Natural killer cell (primary cell): ENCODE data around the gene GSTM3. TPM values are rescaled to one million over a fixed set of nuclear protein-coding genes. Genes with fewer than 3 reads are reported as not detected.
A peak's percentile ranks its signal among the peaks of the same experiment; 100 is the strongest.
"Not testable (repeated sequence)": the region's sequence is repeated elsewhere in the genome, so short reads cannot be mapped to it uniquely, and the experiment has no call there.

Experiments used
- ATAC-seq, 3 donors: fragments of 150-1000 bp in 2 of 3; fragments of 200-7000 bp in 1 of 3; cut with Tn5 transposase; 1 replicate in 1 of 3; 2 replicates in 2 of 3; pipeline ENCODE4 v1.10.0; 2021; ENCODE audit warnings: mild to moderate bottlenecking in 2 of 3, moderate library complexity in 2 of 3
- DNase-seq, 2 donors: peaks; one replicate each; pipeline versions ENCODE4 v3.0.0 to v3.0.0-alpha.2; 2013 to 2021; ENCODE audit warnings: mixed read lengths in 1 of 2
- H3K27ac ChIP-seq: one replicate; pipeline ENCODE4 v1.5.1; 2013; ENCODE audit warnings: mild to moderate bottlenecking, low read length
- H3K27me3 ChIP-seq: one replicate; pipeline ENCODE4 v1.6.1; 2013; ENCODE audit warnings: low read length; ENCODE audit not compliant: control insufficient read depth, insufficient read depth
- H3K36me3 ChIP-seq: one replicate; pipeline ENCODE4 v1.6.1; 2013; ENCODE audit warnings: low read length; ENCODE audit not compliant: control insufficient read depth, insufficient read depth
- H3K4me1 ChIP-seq: one replicate; pipeline ENCODE4 v1.6.1; 2013; ENCODE audit warnings: low read length; ENCODE audit not compliant: control insufficient read depth, insufficient read depth
- H3K4me3 ChIP-seq: one replicate; pipeline ENCODE4 v1.5.1; 2013; ENCODE audit warnings: low read length
- H3K9me3 ChIP-seq: one replicate; pipeline ENCODE4 v1.6.1; 2013; ENCODE audit warnings: low read length; ENCODE audit not compliant: control insufficient read depth, insufficient read depth
- H3K27ac Mint-ChIP-seq, 2 donors: one replicate each; pipeline ENCODE4 v1.8.0; 2022; ENCODE audit warnings: mild to moderate bottlenecking in 2 of 2, mixed read lengths in 2 of 2, moderate library complexity in 1 of 2
- H3K27me3 Mint-ChIP-seq, 2 donors: one replicate each; pipeline ENCODE4 v1.8.0; 2022; ENCODE audit warnings: low read depth in 2 of 2, mixed read lengths in 2 of 2
- H3K36me3 Mint-ChIP-seq: one replicate; pipeline ENCODE4 v1.8.0; 2022; ENCODE audit warnings: mixed read lengths
- H3K4me1 Mint-ChIP-seq, 2 donors: one replicate each; pipeline ENCODE4 v1.8.0; 2022; ENCODE audit warnings: mixed read lengths in 2 of 2
- H3K4me3 Mint-ChIP-seq: one replicate; pipeline ENCODE4 v1.8.0; 2022; ENCODE audit warnings: mild to moderate bottlenecking, moderate library complexity, mixed read lengths
- H3K9me3 Mint-ChIP-seq, 2 donors: one replicate each; pipeline ENCODE4 v1.8.0; 2022; ENCODE audit warnings: mixed read lengths in 2 of 2
- WGBS: methylation state at CpG from one replicate; pipeline ENCODE4 v1.1.7; 2013; ENCODE audit warnings: missing lambda C conversion rate; ENCODE audit not compliant: insufficient coverage; 5-methylcytosine and 5-hydroxymethylcytosine counted together
- intact Hi-C: fragments of 100-400 bp; cut with micrococcal nuclease; formaldehyde crosslinking; loops from one replicate; pipeline ENCODE4 v1.14.2; 2022
- total RNA-seq, 4 donors: library from RNA; stranded (reverse); fragments of 120-200 nt in 1 of 4; gene quantifications; one replicate each; pipeline versions ENCODE4 v1.2.3 to v1.2.4, GENCODE V29; 2013 to 2022
- TF ChIP-seq, protein P1 (sequence below): fragments of 200-600 bp; IDR thresholded peaks from one replicate; pipeline ENCODE4 v1.8.0; 2022; ENCODE audit warnings: antibody characterized with exemption

Gene GSTM3
- total RNA-seq, 3 donors from 2014 or later (not counting 1 experiment from before 2014, with no cell fraction given) = 1.7 to 3.0 (median 3.0) TPM

DNA sequence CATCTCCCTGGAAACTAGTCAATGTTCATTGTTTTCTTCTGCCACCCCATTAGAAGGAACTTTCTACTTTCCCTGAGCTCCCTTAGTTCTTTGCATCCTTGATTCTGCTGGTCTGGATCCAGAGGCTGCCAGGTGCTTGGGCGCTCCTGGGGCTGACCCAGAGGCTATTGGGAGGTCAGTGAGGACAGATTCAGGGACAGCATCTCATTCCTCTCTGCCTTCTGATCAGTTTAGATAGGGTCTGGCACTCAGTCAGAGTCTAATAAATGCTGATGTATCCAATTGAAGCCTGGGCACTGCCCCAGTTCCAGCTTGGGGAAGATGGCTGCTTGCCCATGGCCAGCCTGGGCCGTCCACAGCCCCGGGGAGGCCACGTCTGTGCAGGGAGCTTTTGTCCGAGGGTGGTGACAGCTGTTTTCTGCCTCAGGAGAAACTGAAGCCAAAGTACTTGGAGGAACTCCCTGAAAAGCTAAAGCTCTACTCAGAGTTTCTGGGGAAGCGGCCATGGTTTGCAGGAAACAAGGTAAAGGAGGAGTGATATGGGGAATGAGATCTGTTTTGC is 50.9 kb downstream of the GSTM3 start:
- Mint-ChIP-seq H3K4me3 (no peak overlapping the region), H3K9me3 (peaks cover 0 to 2% of the 10 kb centered on the region in 2 donors), H3K27me3 (no peaks in the 10 kb centered on the region), H3K4me1 (peaks cover 0 to 17% of the 10 kb centered on the region in 2 donors), H3K36me3 (no peaks in the 10 kb centered on the region), H3K27ac (no peak overlapping the region)
- Histone ChIP-seq H3K36me3 (no peaks in the 10 kb centered on the region), H3K4me3 (no peak overlapping the region), H3K27me3 (no peaks in the 10 kb centered on the region), H3K27ac (no peak overlapping the region), H3K9me3 (no peaks in the 10 kb centered on the region), H3K4me1 (peaks cover 9% of the 10 kb centered on the region)
- no CpG with 5 or more reads among the region's 6 CpGs for WGBS
- no peak for DNase-seq
- TF ChIP-seq, protein P1, sequence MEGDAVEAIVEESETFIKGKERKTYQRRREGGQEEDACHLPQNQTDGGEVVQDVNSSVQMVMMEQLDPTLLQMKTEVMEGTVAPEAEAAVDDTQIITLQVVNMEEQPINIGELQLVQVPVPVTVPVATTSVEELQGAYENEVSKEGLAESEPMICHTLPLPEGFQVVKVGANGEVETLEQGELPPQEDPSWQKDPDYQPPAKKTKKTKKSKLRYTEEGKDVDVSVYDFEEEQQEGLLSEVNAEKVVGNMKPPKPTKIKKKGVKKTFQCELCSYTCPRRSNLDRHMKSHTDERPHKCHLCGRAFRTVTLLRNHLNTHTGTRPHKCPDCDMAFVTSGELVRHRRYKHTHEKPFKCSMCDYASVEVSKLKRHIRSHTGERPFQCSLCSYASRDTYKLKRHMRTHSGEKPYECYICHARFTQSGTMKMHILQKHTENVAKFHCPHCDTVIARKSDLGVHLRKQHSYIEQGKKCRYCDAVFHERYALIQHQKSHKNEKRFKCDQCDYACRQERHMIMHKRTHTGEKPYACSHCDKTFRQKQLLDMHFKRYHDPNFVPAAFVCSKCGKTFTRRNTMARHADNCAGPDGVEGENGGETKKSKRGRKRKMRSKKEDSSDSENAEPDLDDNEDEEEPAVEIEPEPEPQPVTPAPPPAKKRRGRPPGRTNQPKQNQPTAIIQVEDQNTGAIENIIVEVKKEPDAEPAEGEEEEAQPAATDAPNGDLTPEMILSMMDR = no peak
- no peak for ATAC-seq
- intact Hi-C loops = no loop called here

GRCh38 chr1:109687641-109688499 is 53.0 kb downstream of the GSTM3 start, which contains the start of gene GSTM1:
TSS of gene GSTM1 (plus strand) at chr1:109687817. CDS start at chr1:109687874, 57 bp downstream.
- intact Hi-C loops = loop anchor here (2.0 kb wide), 1 partner anchor 45 kb away; no protein-coding TSS in a partner anchor
- TF ChIP-seq, protein P1 = peak; percentile 50
- no peak within 1 kb of the TSS for H3K27ac ChIP-seq
- ATAC-seq (peak in 2 of 3 donors; percentile 99), DNase-seq (peak; percentile 79 to 83)
- H3K4me3 ChIP-seq = no peak within 1 kb of the TSS
- Mint-ChIP-seq H3K9me3 (peaks cover 0 to 4% of the 10 kb centered on the region in 2 donors), H3K4me3 (no peak within 1 kb of the TSS), H3K27me3 (no peaks in the 10 kb centered on the region), H3K36me3 (no peaks in the 10 kb centered on the region), H3K4me1 (peaks cover 0 to 17% of the 10 kb centered on the region in 2 donors), H3K27ac (peak within 1 kb of the TSS in 1 of 2 donors; percentile 92)
- H3K27me3 ChIP-seq = no peaks in the 10 kb centered on the region
- WGBS = no CpG with 5 or more reads among the region's 46 CpGs
- no peaks in the 10 kb centered on the region for H3K9me3 ChIP-seq
- no peaks in the 10 kb centered on the region for H3K36me3 ChIP-seq
- peaks cover 9% of the 10 kb centered on the region for H3K4me1 ChIP-seq

DNA sequence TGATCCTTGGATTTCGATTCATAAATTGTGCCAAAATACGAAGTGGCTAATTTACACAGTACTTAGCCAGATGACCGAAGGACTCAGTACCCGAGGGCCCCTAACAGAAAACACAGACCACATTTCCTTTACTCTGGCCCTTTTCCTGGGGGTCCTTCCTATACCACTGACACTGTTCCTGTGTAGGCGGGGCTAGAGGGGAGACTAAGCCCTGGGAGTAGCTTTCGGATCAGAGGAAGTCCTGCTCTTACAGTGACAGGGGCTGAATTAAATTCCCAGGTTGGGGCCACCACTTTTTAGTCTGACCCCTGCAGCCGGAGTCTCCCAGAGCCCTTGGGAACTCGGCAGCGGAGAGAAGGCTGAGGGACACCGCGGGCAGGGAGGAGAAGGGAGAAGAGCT is 53.7 kb downstream of the GSTM3 start:
- not testable (repeated sequence) for ATAC-seq, DNase-seq, H3K4me1 ChIP-seq, H3K9me3 Mint-ChIP-seq, H3K27me3 Mint-ChIP-seq, H3K4me3 ChIP-seq, H3K36me3 Mint-ChIP-seq, H3K27me3 ChIP-seq, H3K4me3 Mint-ChIP-seq, H3K36me3 ChIP-seq, H3K9me3 ChIP-seq, H3K27ac ChIP-seq
- intact Hi-C loops = loop anchor here (2.0 kb wide), 1 partner anchor 44 kb away; no protein-coding TSS in a partner anchor
- WGBS = 76% methylated on average over 4 of the region's 11 CpGs
- peaks cover 0 to 17% of the 10 kb centered on the region in 2 donors for H3K4me1 Mint-ChIP-seq
- peak overlapping the region in 1 of 2 donors; percentile 92 for H3K27ac Mint-ChIP-seq

DNA sequence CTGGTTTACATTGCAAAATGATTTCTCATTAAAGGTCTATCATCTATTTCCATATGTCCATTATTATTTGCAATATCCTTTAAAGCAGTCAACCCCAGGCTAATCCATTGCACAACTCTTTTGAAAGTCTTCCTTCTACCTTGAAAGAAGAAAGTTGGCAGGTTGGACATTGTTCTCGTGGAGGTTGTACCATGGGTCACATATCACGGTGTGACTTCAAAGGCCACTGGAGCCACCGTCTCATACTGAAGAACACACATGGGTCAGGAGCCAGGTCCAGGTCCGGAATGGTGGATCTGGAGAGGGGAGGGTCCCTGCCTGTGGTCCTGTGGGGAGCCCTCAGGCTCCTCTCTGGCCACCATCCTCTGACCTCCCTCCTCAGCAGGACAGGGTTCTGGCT is 54.9 kb downstream of the GSTM3 start:
- H3K9me3 ChIP-seq, H3K4me3 ChIP-seq, H3K4me3 Mint-ChIP-seq, H3K4me1 ChIP-seq, H3K27me3 Mint-ChIP-seq, DNase-seq, H3K27me3 ChIP-seq, ATAC-seq, H3K36me3 ChIP-seq, H3K36me3 Mint-ChIP-seq, H3K27ac ChIP-seq, H3K27ac Mint-ChIP-seq, H3K9me3 Mint-ChIP-seq: not testable (repeated sequence)
- WGBS = no CpG with 5 or more reads among the region's 4 CpGs
- intact Hi-C loops = loop anchor here (2.0 kb wide), 1 partner anchor 43 kb away; no protein-coding TSS in a partner anchor
- H3K4me1 Mint-ChIP-seq = peaks cover 0 to 17% of the 10 kb centered on the region in 2 donors

DNA sequence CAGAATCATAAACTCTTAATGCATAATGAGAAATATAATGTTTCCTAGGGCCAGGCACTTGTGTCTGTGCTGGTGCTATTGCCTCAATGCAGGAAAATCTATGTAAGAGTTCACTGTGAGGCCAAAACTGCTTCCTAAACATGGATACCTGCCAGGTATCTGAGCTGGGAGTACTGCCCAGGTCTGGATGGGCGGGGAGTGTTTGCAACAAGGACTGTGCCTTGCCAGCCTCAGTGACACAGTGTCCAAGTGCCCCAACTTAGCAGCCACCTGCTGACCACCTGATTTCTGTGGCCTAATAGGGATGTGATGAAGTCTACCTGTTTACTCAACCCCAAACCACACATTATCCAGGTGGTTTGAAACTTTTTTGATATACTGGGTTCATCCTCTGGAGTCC is 55.4 kb downstream of the GSTM3 start:
- H3K4me3 Mint-ChIP-seq, H3K27ac Mint-ChIP-seq, H3K9me3 Mint-ChIP-seq, H3K4me1 ChIP-seq, H3K4me3 ChIP-seq, H3K27me3 ChIP-seq, H3K9me3 ChIP-seq, DNase-seq, ATAC-seq, H3K27me3 Mint-ChIP-seq, H3K27ac ChIP-seq, H3K36me3 ChIP-seq, H3K36me3 Mint-ChIP-seq, intact Hi-C loops: not testable (repeated sequence)
- WGBS = no CpG with 5 or more reads among the region's 1 CpG
- peaks cover 0 to 17% of the 10 kb centered on the region in 2 donors for H3K4me1 Mint-ChIP-seq

GRCh38 chr1:109684777-109685176 is 56.1 kb downstream of the GSTM3 start:
- not testable (repeated sequence) for H3K9me3 Mint-ChIP-seq, H3K27me3 ChIP-seq

More at GRCh38 chr1:109684777-109685176, 56.1 kb downstream of the GSTM3 start:
- H3K4me1 ChIP-seq, H3K36me3 ChIP-seq, H3K9me3 ChIP-seq, intact Hi-C loops, H3K27ac ChIP-seq, H3K36me3 Mint-ChIP-seq, DNase-seq, H3K4me3 Mint-ChIP-seq, ATAC-seq, H3K27ac Mint-ChIP-seq, H3K4me3 ChIP-seq, H3K27me3 Mint-ChIP-seq: not testable (repeated sequence)
- H3K4me1 Mint-ChIP-seq = peaks cover 0 to 17% of the 10 kb centered on the region in 2 donors
- no CpG with 5 or more reads among the region's 6 CpGs for WGBS
